Left ventricle myocardium inferior (tissue), 1 donor: Measurements from ENCODE around the gene KLHL29. TPM values are rescaled to one million over a fixed set of nuclear protein-coding genes. Genes with fewer than 3 reads are reported as not detected.

Experiments used
- DNase-seq: peaks from one replicate; pipeline ENCODE4 v3.0.0-alpha.2; 2020
- H3K27ac ChIP-seq: fragments of 200-600 bp; replicated peaks from 2 replicates; pipeline ENCODE4 v1.8.0; 2021
- H3K27me3 ChIP-seq: fragments of 200-600 bp; 2 replicates; pipeline ENCODE4 v1.8.0; 2021; ENCODE audit warnings: low read depth
- H3K36me3 ChIP-seq: fragments of 200-600 bp; 2 replicates; pipeline ENCODE4 v1.8.0; 2021
- H3K4me1 ChIP-seq: fragments of 200-600 bp; 2 replicates; pipeline ENCODE4 v1.8.0; 2021
- H3K4me3 ChIP-seq: fragments of 200-600 bp; 2 replicates; pipeline ENCODE4 v1.8.0; 2021; ENCODE audit warnings: mild to moderate bottlenecking, moderate library complexity
- H3K9me3 ChIP-seq: fragments of 200-600 bp; replicated peaks from 2 replicates; pipeline ENCODE4 v1.8.0; 2021
- CTCF ChIP-seq: fragments of 200-600 bp; IDR thresholded peaks from 2 replicates; pipeline ENCODE4 v1.8.0; 2021; ENCODE audit warnings: antibody characterized with exemption, mild to moderate bottlenecking, borderline replicate concordance
- intact Hi-C: fragments of 100-400 bp; cut with micrococcal nuclease; formaldehyde crosslinking; loops from one replicate; pipeline ENCODE4 v1.11.0; 2022
- total RNA-seq: library from RNA; stranded (reverse); fragmentation: NEBNext Ultra II Directional; extraction: Animal tissue kit (Norgen Biotek cat#: 25700); gene quantifications from one replicate; pipeline ENCODE4 v1.2.1, GENCODE V29; 2021
- donor health status: DM: no; HTN: yes; CAD: no; lungs with severe emphysema.

Gene KLHL29
- total RNA-seq, 1 donor from 2014 or later = 1.1 TPM

GRCh38 chr2:23412556-23413155, 27.7 kb downstream of the KLHL29 start:
- Histone ChIP-seq H3K27ac (no peak overlapping the region), H3K27me3 (peaks cover 34% of the 10 kb centered on the region), H3K36me3 (no peaks in the 10 kb centered on the region), H3K9me3 (no peaks in the 10 kb centered on the region), H3K4me1 (no peaks in the 10 kb centered on the region), H3K4me3 (no peak overlapping the region)
- TF ChIP-seq CTCF = no peak
- intact Hi-C loops = no loop called here
- DNase-seq = no peak

GRCh38 chr2:23413641-23414040, 28.7 kb downstream of the KLHL29 start:
- Histone ChIP-seq H3K9me3 (no peaks in the 10 kb centered on the region), H3K27ac (no peak overlapping the region), H3K4me1 (no peaks in the 10 kb centered on the region), H3K36me3 (no peaks in the 10 kb centered on the region), H3K27me3 (peaks cover 33% of the 10 kb centered on the region), H3K4me3 (no peak overlapping the region)
- intact Hi-C loops = no loop called here
- no peak for DNase-seq
- TF ChIP-seq CTCF = no peak

GRCh38 chr2:23414106-23414505, 29.1 kb downstream of the KLHL29 start:
- Histone ChIP-seq H3K4me3 (no peak overlapping the region), H3K9me3 (no peaks in the 10 kb centered on the region), H3K27ac (no peak overlapping the region), H3K27me3 (peaks cover 28% of the 10 kb centered on the region), H3K36me3 (no peaks in the 10 kb centered on the region), H3K4me1 (no peaks in the 10 kb centered on the region)
- no peak for DNase-seq
- no peak for TF ChIP-seq CTCF
- intact Hi-C loops = no loop called here

- peaks cover 21% of the 10 kb centered on the region for H3K27me3 ChIP-seq
- no peak overlapping the region for H3K27ac ChIP-seq
- H3K4me3 ChIP-seq = no peak overlapping the region
- H3K4me1 ChIP-seq = no peaks in the 10 kb centered on the region
- no peaks in the 10 kb centered on the region for H3K9me3 ChIP-seq
- H3K36me3 ChIP-seq = no peaks in the 10 kb centered on the region
- no peak for TF ChIP-seq CTCF
- intact Hi-C loops = no loop called here
- no peak for DNase-seq
These were observed 29.9 kb downstream of the KLHL29 start for GRCh38 chr2:23414871-23415270.

- no peak overlapping the region for H3K4me3 ChIP-seq
- no peak for DNase-seq
- no peaks in the 10 kb centered on the region for H3K4me1 ChIP-seq
- no peak overlapping the region for H3K27ac ChIP-seq
- peaks cover 10% of the 10 kb centered on the region for H3K27me3 ChIP-seq
- intact Hi-C loops = no loop called here
- no peaks in the 10 kb centered on the region for H3K36me3 ChIP-seq
- no peak for TF ChIP-seq CTCF
- no peaks in the 10 kb centered on the region for H3K9me3 ChIP-seq
These were observed 32.3 kb downstream of the KLHL29 start for GRCh38 chr2:23417310-23417709.
